ENCODE results near the gene VKORC1. TPM values are rescaled to one million over a fixed set of nuclear protein-coding genes. Genes with fewer than 3 reads are reported as not detected.

VKORC1 gene
- total and polyA plus RNA-seq, 2 of the 8 experiments (the other 6 are each of a cell fraction or from before 2014, with no cell fraction given) = 84.1 to 483 TPM

- TF ChIP-seq TCF12 (IDR thresholded peaks at IDR 0.05; ENCODE audit: low read depth, low read length) = no peak
- no peak for TF ChIP-seq EZH2 (IDR thresholded peaks at IDR 0.05; ENCODE audit: low read depth, low read length, severe bottlenecking)
- TF ChIP-seq SUZ12 (IDR thresholded peaks at IDR 0.05; ENCODE audit: low read length) = no peak
- no peak for TF ChIP-seq NRF1 (IDR thresholded peaks at IDR 0.05; ENCODE audit: low read depth, low read length)
- TF ChIP-seq PHF8 (conservative IDR thresholded peaks at IDR 0.05; ENCODE audit: low read depth, low read length) = no peak
Measured at GRCh38 chr16:31088459-31089183, 6.0 kb downstream of the VKORC1 start, which contains the start of gene PRSS53 (continued).
